Stimulated activated CD8-positive, alpha-beta memory T cell treated with anti-CD3 and anti-CD28 coated beads, Interleukin-15, amount 100 ng/mL, for 1 hour (primary cell): ENCODE results near the gene ERBIN.

Experiments used
- DNase-seq: peaks from one replicate; pipeline ENCODE4 v3.0.0-alpha.2; 2020; ENCODE audit warnings: low read depth

Gene ERBIN

DNA sequence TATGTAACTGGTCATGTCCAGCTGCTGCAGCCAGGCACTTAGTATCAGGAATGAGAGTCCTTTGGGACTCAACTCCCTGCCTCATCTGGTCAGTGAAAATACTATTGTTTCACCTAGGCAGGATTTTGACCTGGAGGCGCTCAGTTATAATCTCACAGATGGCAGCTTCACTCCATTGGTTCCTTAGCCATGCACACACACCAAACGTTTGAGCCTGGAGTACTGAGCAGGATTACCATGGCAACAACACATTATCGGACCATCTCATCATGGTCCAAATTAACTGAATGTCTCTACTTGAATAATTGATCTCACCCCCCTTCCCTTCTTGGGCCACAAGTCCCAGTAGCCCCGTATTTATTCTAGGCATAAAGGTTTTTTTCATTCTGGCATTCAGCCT, 202.8 kb downstream of the ERBIN start:
- no peak for DNase-seq

DNA sequence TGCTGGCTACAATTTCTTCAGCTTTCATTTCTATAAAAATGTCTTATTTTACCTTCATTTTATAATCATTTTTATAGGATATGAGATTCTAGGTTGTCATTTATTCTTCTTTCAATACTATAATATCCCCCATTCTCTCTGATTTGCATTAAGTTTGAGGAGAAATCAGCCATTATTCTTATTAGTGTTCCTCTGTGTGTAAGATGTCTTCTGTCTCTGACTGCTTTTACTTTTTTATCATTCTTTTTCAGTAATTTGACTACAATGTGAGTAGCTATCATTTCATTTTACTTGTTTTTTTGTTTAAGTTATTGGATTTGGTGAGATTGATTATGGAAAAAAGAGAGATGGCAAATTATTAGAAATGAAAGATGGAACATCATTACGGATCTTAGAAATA, 204.1 kb downstream of the ERBIN start:
- no peak for DNase-seq
